HEK293 (cell line): ENCODE measurements around the gene HOXA4.

ENCODE experiments used
- GLI2 ChIP-seq: fragments of 450-650 bp; formaldehyde crosslinking; IDR thresholded peaks from 2 replicates; pipeline ENCODE4; 2017; ENCODE audit warnings: missing biosample characterization, missing genetic modification characterization, low read depth, borderline replicate concordance
- KLF10 ChIP-seq: fragments of 450-650 bp; IDR thresholded peaks from 2 replicates; pipeline ENCODE4 v1.5.1; 2018; ENCODE audit warnings: missing biosample characterization, mild to moderate bottlenecking, missing genetic modification characterization
- PRDM10 ChIP-seq: fragments of 450-650 bp; formaldehyde crosslinking; IDR thresholded peaks from 2 replicates; pipeline ENCODE4 v1.5.1; 2016; ENCODE audit warnings: missing biosample characterization, missing genetic modification characterization
- REST ChIP-seq: fragments of 450-650 bp; formaldehyde crosslinking; IDR thresholded peaks from 2 replicates; pipeline ENCODE4 v1.5.1; 2016; ENCODE audit warnings: missing biosample characterization, missing genetic modification characterization
- TSHZ1 ChIP-seq: fragments of 450-650 bp; formaldehyde crosslinking; IDR thresholded peaks from 2 replicates; pipeline ENCODE4 v1.5.1; 2016; ENCODE audit warnings: missing biosample characterization, missing genetic modification characterization, borderline replicate concordance
- ZBTB44 ChIP-seq: fragments of 450-650 bp; IDR thresholded peaks from 2 replicates; pipeline ENCODE4 v1.5.1; 2018; ENCODE audit warnings: missing biosample characterization, mild to moderate bottlenecking, missing genetic modification characterization
- ZNF23 ChIP-seq: fragments of 450-650 bp; formaldehyde crosslinking; IDR thresholded peaks from 2 replicates; pipeline ENCODE4 v1.5.1; 2016; ENCODE audit warnings: missing biosample characterization, missing genetic modification characterization, borderline replicate concordance
- ZNF274 ChIP-seq, 2 experiments: fragments of 200-500 bp in 1 of 2; fragments of 450-650 bp in 1 of 2; sonication (Bioruptor generic) in 1 of 2; formaldehyde crosslinking in 1 of 2; IDR thresholded peaks; 2 replicates each; pipeline versions ENCODE4 v1.5.1 to v1.6.1; 2014 to 2016; ENCODE audit warnings: borderline replicate concordance in 1 of 2, inconsistent platforms in 1 of 2, low read length in 1 of 2, missing biosample characterization in 1 of 2, missing genetic modification characterization in 1 of 2
- ZNF426 ChIP-seq: fragments of 450-650 bp; formaldehyde crosslinking; IDR thresholded peaks from 2 replicates; pipeline ENCODE4 v1.5.1; 2017; ENCODE audit warnings: missing biosample characterization, missing genetic modification characterization, mild to moderate bottlenecking, inconsistent platforms, moderate library complexity
- ZNF48 ChIP-seq: fragments of 450-650 bp; formaldehyde crosslinking; IDR thresholded peaks from 2 replicates; pipeline ENCODE4 v1.5.1; 2016; ENCODE audit warnings: missing biosample characterization, missing genetic modification characterization
- ZNF501 ChIP-seq: fragments of 450-650 bp; formaldehyde crosslinking; IDR thresholded peaks from 2 replicates; pipeline ENCODE4 v1.5.1; 2016; ENCODE audit warnings: missing biosample characterization, missing genetic modification characterization
- ZNF596 ChIP-seq: fragments of 450-650 bp; IDR thresholded peaks from 2 replicates; pipeline ENCODE4 v1.5.0; 2018; ENCODE audit warnings: missing biosample characterization, mild to moderate bottlenecking, missing genetic modification characterization, moderate library complexity
- ZNF843 ChIP-seq: fragments of 450-650 bp; formaldehyde crosslinking; IDR thresholded peaks from 2 replicates; pipeline ENCODE4 v1.5.1; 2016; ENCODE audit warnings: missing biosample characterization, missing genetic modification characterization

Gene HOXA4

GRCh38 chr7:27110186-27111031, 20.1 kb downstream of the HOXA4 start (continued):
- TF ChIP-seq ZNF596 (tag by site-specific recombination), result no peak
- TF ChIP-seq KLF10 (tag by site-specific recombination), result peak; percentile 49; the same call in 1 of the 2 replicates
- 0 out of 2 replicates have a peak, but pooled peaks have one; percentile 13 for TF ChIP-seq ZBTB44
- TF ChIP-seq TSHZ1 (tag by site-specific recombination), result no peak
- TF ChIP-seq PRDM10 (tag by site-specific recombination), result peak; percentile 36; the same call in 1 of the 2 replicates
- TF ChIP-seq ZNF48 (tag by site-specific recombination), result no peak
- TF ChIP-seq ZNF843, result peak; percentile 87
- TF ChIP-seq ZNF23, result no peak
- TF ChIP-seq GLI2 (tag by site-specific recombination), result no peak
- no peak for TF ChIP-seq ZNF501 (tag by site-specific recombination)
- TF ChIP-seq ZNF274 (IDR thresholded peaks at IDR 0.05; ENCODE audit: low read length), result no peak
- TF ChIP-seq ZNF274 (tag by site-specific recombination; IDR thresholded peaks at IDR 0.05; ENCODE audit: borderline replicate concordance), result no peak
- TF ChIP-seq REST (tag by site-specific recombination), result no peak
- no peak for TF ChIP-seq ZNF426 (tag by site-specific recombination)
